ENCODE data around the gene CCDC102A.
"Not testable (repeated sequence)": the region's sequence is repeated elsewhere in the genome, so short reads cannot be mapped to it uniquely, and the experiment has no call there.

CCDC102A gene

DNA sequence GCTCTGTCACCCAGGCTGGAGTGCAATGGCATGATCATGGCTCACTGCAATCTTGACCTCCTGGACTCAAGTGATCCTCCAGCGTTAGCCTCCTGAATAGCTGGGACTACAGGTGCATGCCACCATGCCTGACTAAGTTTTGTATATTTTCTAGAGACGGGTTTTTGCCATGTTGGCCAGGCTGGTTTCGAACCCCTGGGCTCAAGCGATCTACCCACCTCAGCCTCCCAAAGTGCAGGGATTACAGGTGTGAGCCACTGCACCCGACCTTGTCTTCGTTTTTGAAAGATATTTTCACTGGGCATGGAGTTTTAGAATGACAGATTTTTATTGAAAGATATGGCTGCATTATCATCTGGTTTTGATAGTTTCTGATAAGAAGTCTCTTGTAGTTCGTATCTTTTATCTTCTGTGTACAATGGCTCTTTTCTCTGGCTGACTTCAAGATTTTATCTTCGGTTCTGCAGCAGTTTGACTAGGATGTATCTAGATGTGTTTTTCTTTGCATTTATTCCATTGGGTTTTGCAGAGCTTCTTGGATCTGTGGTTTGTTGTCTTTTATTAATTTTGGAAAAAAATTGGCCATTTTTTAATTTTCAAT, 20.7 kb upstream of the CCDC102A start:
- H3K27ac ChIP-seq: no peak overlapping the region
- no peak for DNase-seq (ENCODE audit: low spot score)
- no peak overlapping the region for H3K4me3 ChIP-seq
- TF ChIP-seq, protein P1, sequence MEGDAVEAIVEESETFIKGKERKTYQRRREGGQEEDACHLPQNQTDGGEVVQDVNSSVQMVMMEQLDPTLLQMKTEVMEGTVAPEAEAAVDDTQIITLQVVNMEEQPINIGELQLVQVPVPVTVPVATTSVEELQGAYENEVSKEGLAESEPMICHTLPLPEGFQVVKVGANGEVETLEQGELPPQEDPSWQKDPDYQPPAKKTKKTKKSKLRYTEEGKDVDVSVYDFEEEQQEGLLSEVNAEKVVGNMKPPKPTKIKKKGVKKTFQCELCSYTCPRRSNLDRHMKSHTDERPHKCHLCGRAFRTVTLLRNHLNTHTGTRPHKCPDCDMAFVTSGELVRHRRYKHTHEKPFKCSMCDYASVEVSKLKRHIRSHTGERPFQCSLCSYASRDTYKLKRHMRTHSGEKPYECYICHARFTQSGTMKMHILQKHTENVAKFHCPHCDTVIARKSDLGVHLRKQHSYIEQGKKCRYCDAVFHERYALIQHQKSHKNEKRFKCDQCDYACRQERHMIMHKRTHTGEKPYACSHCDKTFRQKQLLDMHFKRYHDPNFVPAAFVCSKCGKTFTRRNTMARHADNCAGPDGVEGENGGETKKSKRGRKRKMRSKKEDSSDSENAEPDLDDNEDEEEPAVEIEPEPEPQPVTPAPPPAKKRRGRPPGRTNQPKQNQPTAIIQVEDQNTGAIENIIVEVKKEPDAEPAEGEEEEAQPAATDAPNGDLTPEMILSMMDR (IDR thresholded peaks at IDR 0.05): no peak

DNA sequence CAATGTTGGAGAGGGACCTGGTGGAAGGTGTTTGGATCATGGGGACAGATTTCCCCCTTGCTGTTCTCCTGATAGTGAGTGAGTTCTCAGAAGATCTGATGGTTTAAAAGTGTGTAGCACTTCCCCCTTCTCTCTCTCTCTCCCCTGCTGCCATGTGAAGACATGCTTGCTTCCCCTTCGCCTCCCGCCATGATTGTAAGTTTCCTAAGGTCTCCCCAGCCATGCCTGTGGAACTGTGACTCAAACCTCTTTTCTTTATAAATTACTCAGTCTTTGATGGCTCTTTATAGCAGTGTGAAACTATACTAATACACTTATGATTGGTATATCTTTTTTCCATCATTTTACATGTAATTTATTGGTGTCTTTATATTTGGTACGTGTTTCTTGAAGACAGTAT, 19.5 kb upstream of the CCDC102A start:
- Histone ChIP-seq H3K4me3 (no peak overlapping the region), H3K27ac (no peak overlapping the region)
- DNase-seq (ENCODE audit: low spot score): no peak
- TF ChIP-seq, protein P1 (IDR thresholded peaks at IDR 0.05): no peak

DNA sequence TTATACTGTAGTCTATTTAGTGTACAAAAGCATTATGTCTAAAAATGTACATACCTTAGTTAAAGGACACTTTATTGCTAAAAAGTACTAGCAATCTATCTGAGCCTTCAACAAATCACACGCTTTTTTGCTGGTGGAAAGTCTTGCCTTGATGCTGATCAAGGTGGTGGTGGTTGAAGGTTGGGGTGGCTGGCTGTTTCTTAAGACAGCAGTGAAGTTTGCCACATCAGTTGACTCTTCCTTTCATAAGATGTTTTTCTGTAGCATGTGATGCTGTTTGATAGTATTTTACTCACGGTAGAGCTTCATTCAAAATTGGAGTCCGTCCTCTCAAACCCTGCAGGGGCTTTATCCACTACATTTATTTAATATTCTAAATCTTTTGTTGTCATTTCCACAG, 14.7 kb upstream of the CCDC102A start:
- TF ChIP-seq, protein P1 (IDR thresholded peaks at IDR 0.05): no peak
- no peak overlapping the region for H3K27ac ChIP-seq
- H3K4me3 ChIP-seq: no peak overlapping the region
- no peak for DNase-seq (ENCODE audit: low spot score)

DNA sequence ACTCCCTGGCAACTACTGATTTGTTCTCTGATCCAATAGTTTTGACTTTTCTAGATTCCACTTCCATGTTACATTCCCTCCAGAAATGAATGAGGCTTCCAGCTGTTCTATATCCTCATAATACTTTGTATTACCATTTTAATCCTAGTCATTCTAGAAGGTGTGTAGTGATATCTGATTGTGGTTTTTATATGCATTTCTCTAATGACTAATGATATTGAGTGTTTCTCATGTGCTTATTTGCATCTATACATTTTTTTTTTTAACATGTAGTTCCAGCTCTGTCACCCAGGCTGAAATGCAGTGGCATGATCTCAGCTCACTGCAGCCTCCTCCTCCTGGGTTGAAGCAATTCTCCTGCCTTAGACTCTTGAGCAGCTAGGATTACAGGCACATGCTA, 13.4 kb upstream of the CCDC102A start:
- TF ChIP-seq, protein P1 (IDR thresholded peaks at IDR 0.05): no peak

DNA sequence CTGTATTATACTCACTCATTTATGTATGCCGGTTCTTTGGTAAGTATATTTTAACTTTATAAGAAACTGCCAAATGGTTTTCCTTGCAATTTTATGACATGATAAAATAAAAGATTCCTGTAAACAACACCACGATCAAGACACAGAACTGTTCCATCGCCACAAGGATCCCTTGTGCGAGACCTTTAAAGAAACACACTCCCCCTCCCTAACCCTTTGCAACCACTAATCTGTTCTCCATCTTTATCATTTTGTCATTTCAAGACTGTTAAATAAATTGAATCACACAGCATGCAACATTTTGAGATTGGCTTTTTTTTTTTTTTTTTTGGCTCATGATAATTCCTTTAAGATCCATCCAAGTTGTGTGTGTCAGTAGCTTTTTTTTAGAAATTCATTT, 12.0 kb upstream of the CCDC102A start:
- TF ChIP-seq, protein P1 (IDR thresholded peaks at IDR 0.05): no peak

More for the DNA sequence above, 13.4 kb upstream of the CCDC102A start:
- Histone ChIP-seq H3K4me3 (no peak overlapping the region), H3K27ac (no peak overlapping the region)
- DNase-seq (ENCODE audit: low spot score): no peak

DNA sequence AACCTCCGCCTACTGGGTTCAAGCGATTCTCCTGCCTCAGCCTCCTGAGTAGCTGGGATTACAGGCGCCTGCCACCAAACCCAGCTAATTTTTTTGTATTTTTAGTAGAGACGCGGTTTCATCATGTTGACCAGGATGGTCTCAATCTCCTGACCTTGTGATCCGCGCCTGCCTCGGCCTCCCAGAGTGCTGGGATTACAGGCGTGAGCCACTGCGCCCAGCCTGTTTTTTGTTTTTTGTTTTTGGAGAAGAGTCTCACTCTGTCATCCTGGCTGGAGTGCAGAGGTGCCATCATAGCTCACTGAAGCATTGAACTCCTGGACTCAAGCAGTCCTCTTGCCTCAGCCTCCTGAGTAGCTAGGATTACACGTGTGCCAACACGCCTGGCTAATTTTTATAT, 11.2 kb upstream of the CCDC102A start:
- DNase-seq (ENCODE audit: low spot score); H3K4me3 ChIP-seq; H3K27ac ChIP-seq: not testable (repeated sequence)

More for the DNA sequence above, 12.0 kb upstream of the CCDC102A start:
- Histone ChIP-seq H3K4me3 (no peak overlapping the region), H3K27ac (no peak overlapping the region)
- DNase-seq (ENCODE audit: low spot score): no peak

DNA sequence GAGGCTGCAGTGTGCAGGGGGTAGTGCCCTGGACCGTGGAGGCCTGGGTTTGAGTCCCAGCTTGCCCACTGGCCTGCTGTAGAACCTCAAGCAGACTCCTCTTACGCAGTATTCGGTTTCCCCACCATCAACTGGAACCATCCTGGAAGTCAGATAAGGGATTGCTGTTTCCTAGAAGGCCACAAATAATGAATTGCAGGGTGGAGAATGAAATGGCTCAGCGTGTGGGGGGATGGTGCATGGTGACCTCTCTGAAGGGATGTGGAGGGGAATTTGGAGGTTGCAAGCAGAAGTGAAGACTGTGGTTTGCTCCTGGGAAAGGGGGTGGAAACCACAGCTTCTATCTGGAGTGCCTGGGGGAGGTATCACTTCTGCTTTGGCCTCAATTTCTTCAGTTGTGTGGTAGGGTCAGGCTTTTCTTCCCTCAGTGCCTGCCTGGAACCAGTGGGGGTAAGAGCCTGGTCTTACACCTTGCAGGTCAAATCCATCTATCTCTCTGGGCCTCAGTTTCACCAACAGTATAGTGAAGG, 7.8 kb upstream of the CCDC102A start:
- DNase-seq (ENCODE audit: low spot score): peak; percentile 58
- no peak overlapping the region for H3K27ac ChIP-seq
- TF ChIP-seq, protein P1 (IDR thresholded peaks at IDR 0.05): no peak
- no peak overlapping the region for H3K4me3 ChIP-seq

All from coronary artery (tissue), 2 donors.